ENCODE data around the gene DPY30.
A peak's percentile ranks its signal among the peaks of the same experiment; 100 is the strongest.

GRCh38 chr2:32039447-32040219, at the start of gene DPY30:
- peak; percentile 84 to 90 for TF ChIP-seq POLR2AphosphoS5 (IDR thresholded peaks at IDR 0.05; ENCODE audit: insufficient read depth in 1 of 2, low read depth in 1 of 2)
- no peak for TF ChIP-seq CTCF (IDR thresholded peaks at IDR 0.05)
- peak in 1 of 2 donors; percentile 71 for TF ChIP-seq POLR2A (IDR thresholded peaks at IDR 0.05)
